Sigmoid colon (tissue), 7 donors: Measurements from ENCODE around the gene COL21A1. TPM values are rescaled to one million over a fixed set of nuclear protein-coding genes. Genes with fewer than 3 reads are reported as not detected.

Source experiments
- DNase-seq: peaks from one replicate; pipeline ENCODE4 v3.0.0-alpha.2; 2019
- H3K27ac ChIP-seq, 4 donors: fragments of 200-600 bp; sonication (generic); one replicate each; pipeline ENCODE4 v1.5.1; 2016 to 2019; ENCODE audit warnings: mild to moderate bottlenecking in 1 of 4
- H3K27me3 ChIP-seq, 3 donors: fragments of 200-600 bp; sonication (generic); one replicate each; pipeline ENCODE4 v1.5.1; 2019; ENCODE audit warnings: mild to moderate bottlenecking in 1 of 3
- H3K36me3 ChIP-seq, 4 donors: fragments of 200-600 bp; sonication (generic); one replicate each; pipeline ENCODE4 v1.5.1; 2016 to 2019
- H3K4me1 ChIP-seq, 4 donors: fragments of 200-600 bp; sonication (generic); one replicate each; pipeline ENCODE4 v1.5.1; 2017 to 2019
- H3K4me3 ChIP-seq, 4 donors: fragments of 200-600 bp; sonication (generic); one replicate each; pipeline ENCODE4 v1.5.1; 2017 to 2019; ENCODE audit warnings: mild to moderate bottlenecking in 2 of 4, moderate library complexity in 1 of 4
- H3K9me3 ChIP-seq, 4 donors: fragments of 200-600 bp in 3 of 4; sonication (generic) in 3 of 4; one replicate each; pipeline versions ENCODE4 v1.5.1 to v1.6.1; 2013 to 2019
- EP300 ChIP-seq, 4 donors: sonication (generic); formaldehyde crosslinking; IDR thresholded peaks; one replicate each; pipeline ENCODE4 v1.6.1; 2017; ENCODE audit warnings: antibody characterized with exemption in 4 of 4
- POLR2A ChIP-seq, 2 donors: fragments of 450-650 bp; IDR thresholded peaks; one replicate each; pipeline ENCODE4 v1.6.1; 2016; ENCODE audit warnings: antibody characterized with exemption in 2 of 2, mild to moderate bottlenecking in 2 of 2, moderate library complexity in 2 of 2
- POLR2AphosphoS5 ChIP-seq, 4 donors: sonication (generic); formaldehyde crosslinking; IDR thresholded peaks; one replicate each; pipeline ENCODE4 v1.6.1; 2017; ENCODE audit warnings: antibody characterized with exemption in 4 of 4
- WGBS, 2 donors: extraction: QIAGEN DNeasy Blood & Tissue Kit; methylation state at CpG; one replicate each; pipeline ENCODE4 v1.1.7; 2013; 5-methylcytosine and 5-hydroxymethylcytosine counted together
- intact Hi-C: fragments of 100-400 bp; cut with DNase I; formaldehyde crosslinking; loops from one replicate; pipeline ENCODE4 v1.15.1; 2023
- polyA plus RNA-seq, 3 donors: library from polyadenylated mRNA; stranded (reverse); fragments of 200-250 nt; gene quantifications; one replicate each; pipeline ENCODE4 v1.2.3, GENCODE V29; 2013
- total RNA-seq, 4 donors: library from RNA; depleted of rRNA; stranded (reverse); fragments of >200 nt; gene quantifications; one replicate each; pipeline ENCODE4 v1.1.0, GENCODE V29; 2016
- TF ChIP-seq, protein P1 (sequence below), 4 experiments: fragments of 450-650 bp in 3 of 4; fragments of 200-600 bp in 1 of 4; IDR thresholded peaks; one replicate each; pipeline ENCODE4 v1.5.1; 2016 to 2019; ENCODE audit warnings: antibody characterized with exemption in 4 of 4, mild to moderate bottlenecking in 3 of 4, moderate library complexity in 2 of 4
- donor health status: healthy with polysubstance abuse.
- donor health status: Bipolar disorder and iron deficiency.
- donor health status: healthy.

The COL21A1 gene
- total and polyA plus RNA-seq, 7 donors = 1.9 to 110 (median 35.2) TPM; not detected in 2

DNA sequence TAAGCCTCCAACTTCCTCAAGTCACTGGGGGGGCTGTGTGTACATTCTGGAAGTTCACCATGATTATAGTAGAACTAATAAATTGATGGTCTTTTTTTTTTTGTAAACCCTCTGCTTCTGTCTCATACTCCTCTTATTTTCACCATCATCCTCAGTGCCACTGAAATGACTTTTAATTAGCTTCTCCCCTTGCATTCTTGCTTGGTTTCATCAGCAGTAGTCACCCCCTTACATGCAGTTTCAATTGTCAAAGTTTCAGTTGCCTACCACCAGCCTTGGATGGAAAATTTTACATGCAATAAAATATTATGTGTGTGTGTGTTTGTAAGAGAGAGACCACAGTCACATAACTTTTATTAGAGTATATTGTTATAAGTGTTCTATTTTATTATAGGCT, 196.2 kb downstream of the COL21A1 start:
- H3K27me3 ChIP-seq = no peaks in the 10 kb centered on the region
- TF ChIP-seq, protein P1, sequence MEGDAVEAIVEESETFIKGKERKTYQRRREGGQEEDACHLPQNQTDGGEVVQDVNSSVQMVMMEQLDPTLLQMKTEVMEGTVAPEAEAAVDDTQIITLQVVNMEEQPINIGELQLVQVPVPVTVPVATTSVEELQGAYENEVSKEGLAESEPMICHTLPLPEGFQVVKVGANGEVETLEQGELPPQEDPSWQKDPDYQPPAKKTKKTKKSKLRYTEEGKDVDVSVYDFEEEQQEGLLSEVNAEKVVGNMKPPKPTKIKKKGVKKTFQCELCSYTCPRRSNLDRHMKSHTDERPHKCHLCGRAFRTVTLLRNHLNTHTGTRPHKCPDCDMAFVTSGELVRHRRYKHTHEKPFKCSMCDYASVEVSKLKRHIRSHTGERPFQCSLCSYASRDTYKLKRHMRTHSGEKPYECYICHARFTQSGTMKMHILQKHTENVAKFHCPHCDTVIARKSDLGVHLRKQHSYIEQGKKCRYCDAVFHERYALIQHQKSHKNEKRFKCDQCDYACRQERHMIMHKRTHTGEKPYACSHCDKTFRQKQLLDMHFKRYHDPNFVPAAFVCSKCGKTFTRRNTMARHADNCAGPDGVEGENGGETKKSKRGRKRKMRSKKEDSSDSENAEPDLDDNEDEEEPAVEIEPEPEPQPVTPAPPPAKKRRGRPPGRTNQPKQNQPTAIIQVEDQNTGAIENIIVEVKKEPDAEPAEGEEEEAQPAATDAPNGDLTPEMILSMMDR (IDR thresholded peaks at IDR 0.05) = no peak
- TF ChIP-seq POLR2A (IDR thresholded peaks at IDR 0.05) (no peak), EP300 (IDR thresholded peaks at IDR 0.05) (no peak)
- no peak overlapping the region for H3K4me3 ChIP-seq
- no peak for DNase-seq
- no peaks in the 10 kb centered on the region for H3K4me1 ChIP-seq
- intact Hi-C loops = no loop called here
- no peaks in the 10 kb centered on the region for H3K36me3 ChIP-seq
- no peak overlapping the region for H3K27ac ChIP-seq
- H3K9me3 ChIP-seq = no peaks in the 10 kb centered on the region

DNA sequence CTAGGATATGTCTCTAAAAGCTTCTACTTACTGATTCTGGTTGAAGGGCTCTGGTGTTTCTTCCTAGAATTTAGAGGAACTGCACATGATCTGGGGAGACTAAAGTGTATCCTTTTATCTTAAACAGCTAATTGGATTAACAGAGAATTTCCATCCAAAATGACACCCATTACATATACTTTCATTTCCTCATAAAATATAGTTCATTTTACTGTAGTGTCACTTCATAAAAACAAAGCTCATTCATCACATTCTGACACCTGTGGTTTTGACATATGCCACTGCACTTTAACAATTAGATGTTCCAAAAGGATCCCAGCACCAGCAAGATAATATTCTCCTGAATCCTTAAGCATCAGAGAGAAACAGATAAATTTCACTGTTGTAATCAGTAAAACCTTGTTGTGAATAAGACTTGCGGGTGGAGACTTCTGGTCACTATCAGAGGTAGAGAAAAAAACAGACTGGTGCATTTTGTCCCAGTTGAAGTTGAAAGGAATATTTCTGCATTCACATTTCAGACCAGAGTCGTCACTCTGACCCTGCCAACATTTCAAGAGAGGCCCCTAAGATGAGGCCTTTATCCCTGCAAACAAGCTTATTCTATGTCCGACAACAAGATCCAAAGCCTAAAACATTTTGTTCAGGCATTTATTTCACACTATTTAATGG, 196.7 kb downstream of the COL21A1 start:
- intact Hi-C loops = no loop called here
- 77 to 79% methylated on average over 3 of the region's 3 CpGs for WGBS, 2 donors
- no peak for DNase-seq
- Histone ChIP-seq H3K4me3 (no peak overlapping the region), H3K27ac (no peak overlapping the region), H3K9me3 (no peaks in the 10 kb centered on the region), H3K27me3 (no peaks in the 10 kb centered on the region), H3K4me1 (no peaks in the 10 kb centered on the region), H3K36me3 (no peaks in the 10 kb centered on the region)
- TF ChIP-seq POLR2AphosphoS5 (IDR thresholded peaks at IDR 0.05) = no peak
- no peak for TF ChIP-seq POLR2A (IDR thresholded peaks at IDR 0.05)
- TF ChIP-seq, protein P1 (IDR thresholded peaks at IDR 0.05) = no peak
- no peak for TF ChIP-seq EP300 (IDR thresholded peaks at IDR 0.05)

DNA sequence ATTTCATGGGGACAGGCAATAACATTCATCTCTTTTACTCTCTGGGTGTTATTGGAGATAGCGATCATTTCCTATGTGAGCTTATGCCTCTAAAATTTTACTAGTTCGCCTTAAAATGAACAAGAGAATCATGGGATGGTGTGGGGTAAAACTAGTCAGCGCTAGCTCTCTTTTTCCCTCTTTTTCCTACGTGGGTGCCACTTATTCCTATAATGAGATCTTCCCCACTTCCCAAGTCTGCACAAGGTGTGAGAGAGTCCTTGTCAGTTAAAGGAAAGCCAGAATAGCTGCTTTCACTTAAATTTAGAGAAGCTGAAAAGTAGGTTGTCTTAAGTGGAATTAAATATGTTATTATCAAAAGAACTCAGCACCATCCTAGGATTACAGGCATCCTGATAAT, 198.8 kb downstream of the COL21A1 start:
- H3K4me1 ChIP-seq = no peaks in the 10 kb centered on the region
- no peaks in the 10 kb centered on the region for H3K27me3 ChIP-seq
- H3K4me3 ChIP-seq = no peak overlapping the region
- WGBS, 2 donors = 85% methylated on average over 4 of the region's 4 CpGs
- no peak for DNase-seq
- TF ChIP-seq POLR2AphosphoS5 (IDR thresholded peaks at IDR 0.05) (no peak), POLR2A (IDR thresholded peaks at IDR 0.05) (no peak), EP300 (IDR thresholded peaks at IDR 0.05) (no peak)
- TF ChIP-seq, protein P1 (IDR thresholded peaks at IDR 0.05) = no peak
- no peaks in the 10 kb centered on the region for H3K9me3 ChIP-seq
- H3K27ac ChIP-seq = no peak overlapping the region
- no peaks in the 10 kb centered on the region for H3K36me3 ChIP-seq
- intact Hi-C loops = no loop called here

DNA sequence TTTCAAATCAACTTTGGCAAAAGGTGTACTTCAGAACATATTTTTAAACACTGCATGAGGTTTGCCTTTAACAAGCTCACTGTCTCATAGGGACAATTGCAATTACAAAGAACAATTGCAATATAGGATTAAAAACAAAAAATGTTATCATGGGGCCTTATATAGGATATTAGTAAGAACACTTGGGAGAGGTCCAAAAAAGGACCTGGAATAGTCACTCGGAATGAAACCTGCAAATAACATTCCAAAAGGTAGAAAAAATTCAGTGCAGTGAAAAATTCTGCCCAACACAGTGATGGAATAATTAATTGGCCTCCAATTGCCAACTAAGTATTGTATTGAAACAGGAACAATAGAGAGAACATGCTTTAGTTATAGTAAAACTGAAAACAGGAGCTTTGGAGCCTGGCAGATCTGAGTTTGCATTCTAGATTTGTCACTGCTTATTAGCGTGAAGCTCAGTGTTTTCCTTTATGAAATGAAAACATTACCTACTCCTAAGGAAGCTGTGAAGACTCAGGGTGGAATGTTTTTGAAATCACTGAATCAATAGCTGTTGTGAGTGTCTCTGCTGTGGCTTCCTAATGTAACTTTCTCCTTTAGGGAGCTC, 199.3 kb downstream of the COL21A1 start:
- H3K4me3 ChIP-seq = no peak overlapping the region
- H3K36me3 ChIP-seq = no peaks in the 10 kb centered on the region
- DNase-seq = no peak
- H3K27ac ChIP-seq = no peak overlapping the region
- H3K9me3 ChIP-seq = no peaks in the 10 kb centered on the region
- H3K27me3 ChIP-seq = no peaks in the 10 kb centered on the region
- TF ChIP-seq EP300 (IDR thresholded peaks at IDR 0.05) (no peak), POLR2A (IDR thresholded peaks at IDR 0.05) (no peak), POLR2AphosphoS5 (IDR thresholded peaks at IDR 0.05) (no peak)
- TF ChIP-seq, protein P1 (IDR thresholded peaks at IDR 0.05) = no peak
- intact Hi-C loops = no loop called here
- WGBS, 2 donors = 79 to 82% methylated on average over 2 of the region's 2 CpGs
- H3K4me1 ChIP-seq = no peaks in the 10 kb centered on the region
